GM06990 (cell line): ENCODE data around the gene EXOSC6.
"Not testable (repeated sequence)": the region's sequence is repeated elsewhere in the genome, so short reads cannot be mapped to it uniquely, and the experiment has no call there.

Experiments used
- DNase-seq: peaks from one replicate; pipeline ENCODE4 v3.0.0-alpha.2; 2011; ENCODE audit not compliant: insufficient read length; ENCODE audit errors: extremely low read depth
- H3K27me3 ChIP-seq: replicated peaks from 2 replicates; pipeline ENCODE4 v1.6.0; 2011; ENCODE audit warnings: low read length; ENCODE audit not compliant: control insufficient read depth, insufficient read depth
- H3K36me3 ChIP-seq: 2 replicates; pipeline ENCODE4 v1.5.1; 2011; ENCODE audit warnings: low read length; ENCODE audit not compliant: control insufficient read depth, insufficient read depth
- H3K4me3 ChIP-seq: replicated peaks from 2 replicates; pipeline ENCODE4 v1.5.1; 2011; ENCODE audit warnings: low read depth, mild to moderate bottlenecking, control low read depth, low read length

The EXOSC6 gene

GRCh38 chr16:70204010-70204409, 47.7 kb downstream of the EXOSC6 start:
- H3K36me3 ChIP-seq, H3K27me3 ChIP-seq, DNase-seq, H3K4me3 ChIP-seq: not testable (repeated sequence)

- DNase-seq = not testable (repeated sequence)
Observed at GRCh38 chr16:70203508-70203907, 48.2 kb downstream of the EXOSC6 start.

GRCh38 chr16:70200063-70200462, 51.7 kb downstream of the EXOSC6 start:
- DNase-seq, H3K27me3 ChIP-seq, H3K36me3 ChIP-seq, H3K4me3 ChIP-seq: not testable (repeated sequence)

More at GRCh38 chr16:70203508-70203907, 48.2 kb downstream of the EXOSC6 start:
- not testable (repeated sequence) for H3K4me3 ChIP-seq, H3K27me3 ChIP-seq, H3K36me3 ChIP-seq

GRCh38 chr16:70199170-70199569, 52.6 kb downstream of the EXOSC6 start:
- H3K36me3 ChIP-seq, H3K4me3 ChIP-seq, H3K27me3 ChIP-seq, DNase-seq: not testable (repeated sequence)

- H3K36me3 ChIP-seq, DNase-seq, H3K4me3 ChIP-seq, H3K27me3 ChIP-seq: not testable (repeated sequence)
Observed at GRCh38 chr16:70198666-70199065, 53.1 kb downstream of the EXOSC6 start.

- not testable (repeated sequence) for H3K36me3 ChIP-seq, DNase-seq
Observed at GRCh38 chr16:70198230-70198629, 53.5 kb downstream of the EXOSC6 start.

GRCh38 chr16:70197611-70198010, 54.1 kb downstream of the EXOSC6 start:
- H3K36me3 ChIP-seq, H3K4me3 ChIP-seq, DNase-seq, H3K27me3 ChIP-seq: not testable (repeated sequence)

More at GRCh38 chr16:70198230-70198629, 53.5 kb downstream of the EXOSC6 start:
- H3K4me3 ChIP-seq, H3K27me3 ChIP-seq: not testable (repeated sequence)
